ENCODE results near the gene TTC39B.

The TTC39B gene

GRCh38 chr9:15300218-15300617 is 6.8 kb downstream of the TTC39B start:
- no peak for DNase-seq (ENCODE audit: low read depth)

DNA sequence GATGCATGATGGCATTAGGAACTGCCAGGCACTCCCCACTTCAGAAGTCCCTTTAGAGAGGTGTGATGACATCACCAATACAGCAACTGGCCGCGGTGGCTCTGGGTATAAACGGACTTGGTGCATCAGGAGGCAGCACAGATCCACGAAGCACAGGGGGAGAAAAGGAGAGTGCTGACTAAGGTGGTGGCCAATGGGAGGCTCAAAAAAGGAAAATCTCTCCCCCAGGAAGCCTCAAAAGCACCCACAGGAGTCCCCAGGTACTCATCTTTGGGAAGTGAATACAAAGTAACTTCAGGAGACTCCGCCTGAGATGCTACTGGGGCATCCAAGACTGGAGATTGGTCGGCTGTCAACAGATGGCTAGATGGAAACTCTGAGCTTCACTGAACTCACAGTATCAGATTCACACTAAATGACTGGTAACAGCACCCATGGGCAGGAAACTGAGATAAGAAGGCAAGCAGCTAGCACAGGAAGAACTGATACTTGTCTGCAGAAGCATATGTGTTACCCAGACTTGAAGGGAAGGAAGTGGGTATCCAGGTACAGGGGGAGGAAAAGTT is 7.6 kb downstream of the TTC39B start:
- DNase-seq (ENCODE audit: low read depth) = peak; percentile 40

GRCh38 chr9:15298362-15298761 is 8.7 kb downstream of the TTC39B start:
- no peak for DNase-seq (ENCODE audit: low read depth)

- no peak for DNase-seq (ENCODE audit: low read depth)
These were observed 11.1 kb downstream of the TTC39B start for GRCh38 chr9:15295761-15296405.

- no peak for DNase-seq (ENCODE audit: low read depth)
These were observed 12.4 kb downstream of the TTC39B start for GRCh38 chr9:15294604-15295003.

- DNase-seq (ENCODE audit: low read depth) = no peak
These were observed 13.2 kb downstream of the TTC39B start for GRCh38 chr9:15293804-15294316.

DNA sequence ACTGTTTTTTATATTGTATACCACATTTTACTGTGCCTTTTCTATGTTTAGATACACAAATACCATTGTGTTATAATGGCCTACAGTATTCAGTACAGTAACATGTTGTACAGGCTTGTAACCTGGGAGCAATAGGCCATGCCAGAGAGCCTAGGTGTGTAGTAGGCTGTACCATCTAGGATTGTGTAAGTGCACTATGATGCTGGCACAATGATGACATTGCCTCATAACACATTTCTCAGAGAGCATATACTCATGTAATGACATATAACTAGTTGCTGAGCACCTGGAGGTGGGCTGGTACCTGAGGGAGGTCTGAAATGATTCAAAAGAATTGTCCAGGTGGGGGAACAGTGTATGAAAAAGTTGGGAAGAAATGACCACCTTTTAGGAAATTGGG is 13.9 kb downstream of the TTC39B start:
- DNase-seq (ENCODE audit: low read depth) = no peak

DNA sequence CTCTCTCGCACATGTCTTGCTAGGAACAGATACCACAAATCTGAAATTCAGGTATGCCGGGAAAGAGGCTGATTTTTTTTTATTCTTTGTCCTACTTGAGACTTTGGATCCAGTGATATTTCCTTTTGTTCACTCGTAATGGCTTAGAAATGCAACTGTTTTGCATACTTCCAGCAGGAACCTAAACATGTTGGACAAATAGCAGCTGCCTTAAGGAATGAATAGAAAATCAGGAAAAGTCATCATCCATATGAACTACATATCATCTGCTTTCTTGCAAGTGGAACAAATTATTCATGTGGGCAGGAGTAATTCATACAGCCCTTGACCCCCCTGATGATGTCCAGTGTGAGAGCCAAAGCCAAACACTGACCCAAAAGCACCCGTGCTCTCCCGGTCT is 17.4 kb downstream of the TTC39B start:
- DNase-seq (ENCODE audit: low read depth) = no peak

DNA sequence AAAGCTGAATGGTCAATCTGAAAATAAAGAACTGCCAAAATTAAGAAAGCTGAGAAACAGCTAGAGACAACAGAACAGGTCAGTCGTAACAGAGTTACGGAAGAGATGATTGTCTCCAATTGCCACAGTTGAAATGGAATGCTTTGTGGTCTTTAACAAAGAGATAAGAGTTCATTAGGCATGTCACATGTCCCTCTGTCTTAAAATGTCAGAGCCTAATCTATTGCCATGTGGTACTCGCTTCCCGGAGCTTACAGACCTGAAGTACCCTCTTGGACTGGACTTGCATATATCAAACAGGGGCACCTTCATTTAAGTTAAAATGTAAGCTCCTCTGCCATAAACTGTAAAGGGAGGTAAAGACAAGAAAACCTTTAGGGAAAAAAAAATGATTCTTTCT is 19.7 kb downstream of the TTC39B start:
- no peak for DNase-seq (ENCODE audit: low read depth)

DNA sequence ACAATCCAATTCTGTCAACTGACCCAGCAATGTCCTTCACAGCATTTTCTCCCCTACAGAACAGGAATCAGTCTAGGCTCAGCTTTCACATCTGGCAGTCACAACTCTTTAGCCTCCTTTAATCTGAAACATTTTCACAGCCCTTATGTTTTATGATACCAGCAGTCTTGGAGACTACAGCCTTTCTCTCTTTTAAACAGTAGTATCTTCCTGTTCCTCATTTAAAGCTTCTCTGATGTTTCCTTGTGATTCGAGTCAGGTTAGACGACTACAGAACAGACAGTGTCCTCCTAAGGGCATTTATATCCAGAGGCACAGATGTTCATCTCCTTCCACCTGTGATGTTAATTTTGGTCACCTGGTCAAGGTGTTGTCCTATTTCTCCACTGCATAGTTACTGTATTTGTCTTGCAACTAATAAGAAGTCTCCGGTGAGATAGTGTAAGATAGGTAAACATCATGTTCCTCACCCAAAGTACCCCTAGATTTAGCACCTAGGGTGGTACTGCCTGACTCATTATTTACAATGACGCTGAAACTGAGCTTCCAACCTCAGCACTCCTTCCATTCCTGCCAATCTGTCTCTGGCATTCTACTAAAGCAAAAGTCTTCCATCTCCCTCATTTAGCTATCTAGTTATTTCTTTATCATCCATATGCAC is 20.7 kb downstream of the TTC39B start:
- DNase-seq (ENCODE audit: low read depth) = no peak

DNA sequence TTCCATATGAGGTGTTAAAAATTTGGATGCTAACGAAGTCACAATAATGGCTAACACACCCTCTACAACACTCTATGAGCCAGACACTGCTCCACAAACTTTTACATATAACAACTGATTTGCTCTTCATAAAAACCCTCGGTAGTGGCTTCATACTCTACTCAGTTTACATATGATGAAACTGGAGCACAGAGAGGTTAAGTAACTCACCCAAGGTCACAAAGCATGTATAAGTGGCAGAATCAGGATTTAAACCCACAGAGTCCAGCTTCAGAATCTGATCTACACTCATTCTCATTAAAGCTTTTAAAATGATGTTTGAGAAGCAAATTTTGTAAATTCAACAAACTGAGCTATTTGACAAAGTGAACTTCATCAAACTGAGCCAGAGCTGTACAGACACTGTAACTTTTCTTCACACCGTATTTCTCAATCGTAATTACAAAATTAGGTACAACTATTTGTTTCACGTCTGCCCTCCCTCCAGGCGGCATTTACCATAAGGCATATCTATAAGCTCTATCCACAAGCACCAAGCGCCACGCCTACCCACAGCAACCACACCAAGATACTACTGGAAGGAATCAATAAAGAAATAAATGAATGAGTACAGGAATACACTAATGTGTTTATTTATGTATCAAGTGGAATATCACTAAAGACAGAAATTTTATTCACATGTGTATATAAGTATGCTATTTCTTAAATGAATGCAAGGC is 24.3 kb downstream of the TTC39B start:
- no peak for DNase-seq (ENCODE audit: low read depth)

DNA sequence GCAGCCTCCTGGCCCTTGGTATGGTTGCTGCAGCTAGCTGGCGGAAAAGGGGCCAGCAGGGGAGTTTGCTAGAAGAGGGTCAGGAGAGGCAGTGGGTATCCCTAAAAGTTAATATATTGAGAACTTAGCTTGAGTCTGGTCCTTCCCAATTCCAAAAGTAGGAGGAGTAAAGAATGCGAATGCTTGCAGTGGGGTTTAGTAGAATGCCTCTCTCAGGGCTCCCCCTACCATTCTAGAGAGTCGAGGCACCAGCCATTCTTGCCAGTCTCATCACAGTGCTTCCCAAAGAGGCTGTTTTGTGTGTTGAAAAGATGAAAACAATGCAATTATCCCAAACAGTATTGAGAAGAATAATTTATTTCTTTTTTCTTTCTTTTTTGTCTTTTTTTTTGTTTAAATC is 26.4 kb downstream of the TTC39B start:
- no peak for DNase-seq (ENCODE audit: low read depth)

DNA sequence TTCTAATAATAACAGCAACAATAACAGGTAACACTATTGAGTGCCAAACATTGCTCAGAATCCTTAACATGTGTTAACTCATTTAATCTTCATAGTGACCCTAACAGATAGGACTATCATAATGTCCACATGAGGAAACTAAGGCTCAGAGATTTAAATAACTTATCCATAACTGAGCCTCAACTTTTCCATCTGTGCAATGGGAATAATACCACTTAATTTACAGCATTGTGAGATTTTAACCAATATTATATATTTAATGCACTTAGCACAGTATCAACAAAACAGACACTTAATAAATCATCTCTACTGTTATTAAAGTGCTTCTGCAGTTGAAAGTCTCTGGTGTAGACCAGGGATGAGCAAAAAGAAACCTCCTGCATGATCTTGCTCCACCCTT is 28.2 kb downstream of the TTC39B start:
- DNase-seq (ENCODE audit: low read depth) = no peak

- DNase-seq (ENCODE audit: low read depth) = no peak
These were observed 28.8 kb downstream of the TTC39B start for GRCh38 chr9:15278091-15278687.

DNA sequence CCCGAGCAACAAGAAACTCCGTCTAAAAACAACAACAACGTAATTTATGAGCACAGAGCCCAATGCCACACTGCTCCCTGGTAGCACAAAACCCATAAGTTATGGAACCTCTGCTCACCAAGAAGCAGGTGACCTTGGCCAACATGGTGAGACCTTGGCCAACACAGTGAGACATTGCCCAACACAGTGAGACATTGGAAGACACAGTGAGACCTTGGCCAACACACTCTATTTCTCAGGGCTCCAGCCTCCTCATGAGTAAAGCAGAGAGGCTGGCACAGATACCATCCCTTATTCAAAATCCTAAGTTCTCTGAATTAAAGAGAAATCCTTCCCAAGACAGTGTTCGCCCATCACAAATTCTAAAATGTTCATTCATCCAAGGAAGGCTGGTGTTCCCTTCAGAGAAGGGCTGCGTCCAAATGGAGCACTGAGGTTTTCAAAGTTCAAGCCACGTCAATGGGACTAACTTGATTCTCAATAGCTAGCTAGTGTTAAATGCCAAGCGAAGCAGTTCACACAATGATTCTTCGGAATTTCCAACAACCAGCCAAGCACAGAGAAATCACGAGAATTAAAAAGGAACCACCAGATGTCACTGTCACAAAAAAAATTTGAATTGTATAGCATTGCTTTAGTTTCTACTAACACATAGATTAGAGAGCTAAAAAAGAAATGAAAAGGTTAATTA is 29.5 kb downstream of the TTC39B start:
- no peak for DNase-seq (ENCODE audit: low read depth)

DNA sequence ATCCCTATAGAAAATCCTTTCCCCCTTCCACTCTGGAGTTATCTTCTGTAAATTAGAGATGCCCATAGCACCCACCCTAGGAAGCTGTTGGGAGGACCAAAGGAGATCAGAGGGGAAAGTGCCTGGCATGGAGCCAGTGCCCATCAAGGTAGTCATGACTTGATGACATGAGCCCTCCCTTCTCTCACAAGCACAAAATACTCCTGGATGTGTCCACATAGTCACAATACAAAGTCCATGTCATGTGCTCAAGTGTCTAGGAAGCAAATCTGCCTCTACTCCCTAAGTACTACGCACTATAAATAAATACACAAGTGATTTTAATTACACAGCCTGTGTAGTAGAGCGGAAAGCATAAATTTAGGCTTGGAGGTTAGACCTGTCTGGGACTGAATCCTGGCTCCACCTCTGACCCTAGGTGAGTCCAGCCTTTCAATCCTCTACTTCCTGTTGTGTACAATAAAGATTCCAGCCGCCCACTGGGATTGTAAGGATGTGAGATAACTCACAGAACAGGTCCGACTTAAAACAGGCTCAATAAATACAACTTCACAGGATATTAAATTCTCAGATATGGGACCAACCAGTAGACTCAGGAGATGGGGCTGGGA is 30.6 kb downstream of the TTC39B start:
- DNase-seq (ENCODE audit: low read depth) = no peak

GRCh38 chr9:15274425-15274824 is 32.6 kb downstream of the TTC39B start:
- DNase-seq (ENCODE audit: low read depth) = no peak

DNA sequence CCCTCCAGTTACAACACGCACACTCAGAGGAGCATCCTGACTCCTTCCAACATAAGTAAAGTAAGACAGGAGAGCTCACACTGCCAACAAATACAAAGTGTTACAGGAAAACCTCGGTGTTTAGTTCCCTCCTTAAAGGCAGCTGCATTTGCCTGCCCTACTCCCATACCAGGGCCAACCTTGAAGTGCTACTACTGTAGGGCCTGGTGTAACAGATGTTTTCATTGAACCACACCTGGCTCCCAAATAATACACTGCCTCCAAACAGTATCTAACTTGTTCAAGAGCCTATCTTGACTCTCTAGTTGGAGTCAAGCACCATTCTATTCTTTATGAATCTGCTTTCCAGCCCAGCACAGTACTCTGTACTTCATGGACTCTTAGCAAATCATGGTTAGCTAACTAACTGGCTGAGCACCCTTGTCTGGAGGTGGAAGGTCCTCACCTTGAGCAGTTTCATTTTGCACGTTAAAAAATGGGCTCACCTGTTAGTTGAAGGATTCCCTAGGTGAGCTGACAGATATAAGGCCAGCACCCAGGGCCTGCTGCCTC is 34.6 kb downstream of the TTC39B start:
- DNase-seq (ENCODE audit: low read depth) = no peak

DNA sequence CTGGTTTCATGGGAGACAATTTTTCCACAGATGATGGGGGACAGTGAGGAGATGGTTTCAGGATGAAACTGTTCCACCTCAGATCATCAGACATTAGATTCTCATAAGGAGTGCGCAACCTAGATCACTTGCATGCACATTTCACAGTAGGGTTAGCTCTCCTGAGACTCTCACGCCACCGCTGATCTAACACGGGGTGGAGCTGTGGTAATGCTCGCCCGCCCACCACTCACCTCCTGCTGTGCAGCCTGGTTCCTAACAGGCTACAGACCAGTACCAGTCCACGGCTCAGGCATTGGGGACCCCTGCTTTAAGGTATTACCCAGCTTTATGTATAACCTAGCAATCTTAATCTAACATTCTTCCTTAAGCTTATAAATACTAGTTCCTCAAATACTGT is 35.6 kb downstream of the TTC39B start:
- DNase-seq (ENCODE audit: low read depth) = no peak

GRCh38 chr9:15268782-15269181 is 38.2 kb downstream of the TTC39B start:
- DNase-seq (ENCODE audit: low read depth) = no peak

DNA sequence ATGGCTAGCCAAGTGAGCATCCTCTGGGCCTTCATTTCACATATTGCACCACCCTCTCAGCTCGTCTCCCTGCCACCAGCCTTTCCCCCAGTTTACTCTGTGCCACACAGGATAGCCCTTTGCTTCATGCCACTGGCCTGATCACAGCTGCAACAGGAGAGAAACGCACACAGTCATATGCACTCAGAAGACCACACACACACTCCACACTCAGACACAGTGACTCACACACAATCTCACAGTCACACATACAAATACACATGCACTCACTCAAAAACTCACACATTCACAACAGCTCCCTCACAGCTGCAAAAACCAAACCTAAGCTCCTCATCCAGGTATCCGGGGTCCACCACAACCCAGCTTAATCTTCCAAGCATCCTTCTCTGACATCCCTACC is 38.7 kb downstream of the TTC39B start:
- no peak for DNase-seq (ENCODE audit: low read depth)

Data from stimulated activated CD4-positive, alpha-beta T cell treated with anti-CD3 and anti-CD28 coated beads, Interleukin-2, amount 100 ng/mL, for 4 hours (primary cell).